CD4-positive, CD25-positive, alpha-beta regulatory T cell (primary cell): ENCODE data around the gene CDC42BPG. TPM values are rescaled to one million over a fixed set of nuclear protein-coding genes. Genes with fewer than 3 reads are reported as not detected.

Source experiments
- ATAC-seq, 2 donors: fragments of 150-1000 bp; cut with Tn5 transposase; one replicate each; pipeline ENCODE4 v1.10.0; 2021; ENCODE audit warnings: low read depth in 2 of 2, moderate number of reproducible peaks in 2 of 2, moderate library complexity in 1 of 2
- DNase-seq, 3 donors: peaks; one replicate each; pipeline versions ENCODE4 v3.0.0 to v3.0.0-alpha.2; 2012 to 2022; ENCODE audit warnings: mixed read lengths in 1 of 3
- H3K27ac ChIP-seq: one replicate; pipeline ENCODE4 v1.7.0; 2013; ENCODE audit warnings: mild to moderate bottlenecking, low read length; ENCODE audit not compliant: insufficient read depth, poor library complexity, severe bottlenecking
- H3K27me3 ChIP-seq: one replicate; pipeline ENCODE4 v1.7.0; 2013; ENCODE audit warnings: low read length; ENCODE audit not compliant: control insufficient read depth, insufficient read depth
- H3K36me3 ChIP-seq: one replicate; pipeline ENCODE4 v1.7.0; 2013; ENCODE audit warnings: mild to moderate bottlenecking, low read length, moderate library complexity; ENCODE audit not compliant: control insufficient read depth, insufficient read depth
- H3K4me1 ChIP-seq: 2 replicates; pipeline ENCODE4 v1.7.0; 2013; ENCODE audit warnings: mild to moderate bottlenecking, low read length; ENCODE audit not compliant: insufficient read depth, control insufficient read depth, poor library complexity, severe bottlenecking
- H3K4me3 ChIP-seq: one replicate; pipeline ENCODE4 v1.7.0; 2013; ENCODE audit warnings: low read depth, mild to moderate bottlenecking, low read length, moderate library complexity
- H3K9me3 ChIP-seq, 2 experiments: 1 replicate in 1 of 2; 2 replicates in 1 of 2; pipeline ENCODE4 v1.7.0; 2013; ENCODE audit warnings: low read length in 2 of 2, mild to moderate bottlenecking in 1 of 2, moderate library complexity in 1 of 2; ENCODE audit not compliant: control insufficient read depth in 2 of 2
- H3K27ac Mint-ChIP-seq, 3 donors: one replicate each; pipeline ENCODE4 v1.8.0; 2020 to 2022; ENCODE audit warnings: mild to moderate bottlenecking in 3 of 3, mixed read lengths in 3 of 3, moderate library complexity in 2 of 3
- H3K27me3 Mint-ChIP-seq: one replicate; pipeline ENCODE4 v1.8.0; 2022; ENCODE audit warnings: mild to moderate bottlenecking, mixed read lengths
- H3K36me3 Mint-ChIP-seq: one replicate; pipeline ENCODE4 v1.8.0; 2020; ENCODE audit warnings: mixed read lengths
- H3K4me1 Mint-ChIP-seq, 4 donors: one replicate each; pipeline ENCODE4 v1.8.0; 2020 to 2022; ENCODE audit warnings: mixed read lengths in 4 of 4, mild to moderate bottlenecking in 1 of 4
- H3K4me3 Mint-ChIP-seq, 4 donors: one replicate each; pipeline ENCODE4 v1.8.0; 2020 to 2022; ENCODE audit warnings: mild to moderate bottlenecking in 4 of 4, mixed read lengths in 4 of 4, moderate library complexity in 3 of 4
- H3K9me3 Mint-ChIP-seq, 7 donors: one replicate each; pipeline ENCODE4 v1.8.0; 2020 to 2022; ENCODE audit warnings: mixed read lengths in 7 of 7, mild to moderate bottlenecking in 3 of 7, moderate library complexity in 2 of 7
- polyA plus RNA-seq, 4 donors: library from polyadenylated mRNA; unstranded; fragments of 300-500 nt; fragmentation: Illumina TruSeq; gene quantifications; one replicate each; pipeline ENCODE4 v1.2.3, GENCODE V29; 2021
- total RNA-seq: library from RNA; stranded (reverse); gene quantifications from one replicate; pipeline ENCODE4 v1.2.3, GENCODE V29; 2022

CDC42BPG gene
- total and polyA plus RNA-seq, 5 donors from 2014 or later, result 0.11 to 11.6 (median 0.13) TPM; not detected in 2

- Mint-ChIP-seq H3K4me1 (peaks cover 10 to 95% (median 40%) of the 10 kb centered on the region in 4 donors), H3K27ac (peak overlapping the region; percentile 96 to 100 (median 96)), H3K9me3 (peaks cover 0 to 1% (median 0%) of the 10 kb centered on the region in 7 donors), H3K27me3 (no peaks in the 10 kb centered on the region), H3K4me3 (peak overlapping the region; percentile 78 to 93 (median 88)), H3K36me3 (peaks cover 29% of the 10 kb centered on the region)
- Histone ChIP-seq H3K36me3 (peaks cover 25% of the 10 kb centered on the region), H3K9me3 (no peaks in the 10 kb centered on the region), H3K4me1 (peaks cover 100% of the 10 kb centered on the region), H3K27me3 (no peaks in the 10 kb centered on the region), H3K4me3 (peak overlapping the region; percentile 57), H3K27ac (peak overlapping the region; percentile 91)
- peak; percentile 69 to 70 for ATAC-seq
- peak; percentile 43 to 94 (median 81) for DNase-seq
Observed at GRCh38 chr11:64859542-64860414, 15.3 kb upstream of the CDC42BPG start.

GRCh38 chr11:64858467-64859263 lies 14.2 kb upstream of the CDC42BPG start:
- peak overlapping the region; percentile 91 for H3K27ac ChIP-seq
- peaks cover 100% of the 10 kb centered on the region for H3K4me1 ChIP-seq
- Mint-ChIP-seq H3K4me3 (peak overlapping the region; percentile 78 to 93 (median 88)), H3K27ac (peak overlapping the region; percentile 96 to 100 (median 96)), H3K27me3 (no peaks in the 10 kb centered on the region), H3K9me3 (peaks cover 0 to 1% (median 0%) of the 10 kb centered on the region in 7 donors), H3K4me1 (peaks cover 10 to 95% (median 43%) of the 10 kb centered on the region in 4 donors), H3K36me3 (peaks cover 29% of the 10 kb centered on the region)
- peaks cover 36% of the 10 kb centered on the region for H3K36me3 ChIP-seq
- no peaks in the 10 kb centered on the region for H3K27me3 ChIP-seq
- peak overlapping the region; percentile 57 for H3K4me3 ChIP-seq
- no peaks in the 10 kb centered on the region for H3K9me3 ChIP-seq
- peak; percentile 67 to 69 for ATAC-seq
- DNase-seq, result peak; percentile 50 to 90 (median 71)

- peaks cover 32% of the 10 kb centered on the region for H3K36me3 Mint-ChIP-seq
- H3K4me1 Mint-ChIP-seq, result peaks cover 10 to 95% (median 46%) of the 10 kb centered on the region in 4 donors
- Histone ChIP-seq H3K27me3 (no peaks in the 10 kb centered on the region), H3K27ac (peak overlapping the region; percentile 91), H3K4me1 (peaks cover 100% of the 10 kb centered on the region), H3K4me3 (no peak overlapping the region), H3K36me3 (peaks cover 37% of the 10 kb centered on the region), H3K9me3 (no peaks in the 10 kb centered on the region)
- no peaks in the 10 kb centered on the region for H3K27me3 Mint-ChIP-seq
- peak overlapping the region; percentile 58 to 100 (median 76) for H3K27ac Mint-ChIP-seq
- peaks cover 0 to 1% (median 0%) of the 10 kb centered on the region in 7 donors for H3K9me3 Mint-ChIP-seq
- DNase-seq (no peak), ATAC-seq (no peak)
- H3K4me3 Mint-ChIP-seq, result peak overlapping the region in 3 of 4 donors; percentile 56 to 80 (median 71)
Observed at GRCh38 chr11:64857485-64857884, 13.0 kb upstream of the CDC42BPG start.

- peaks cover 100% of the 10 kb centered on the region for H3K4me1 ChIP-seq
- H3K36me3 ChIP-seq, result peaks cover 37% of the 10 kb centered on the region
- ATAC-seq (no peak), DNase-seq (peak in 1 of 3 donors; percentile 34)
- peaks cover 28% of the 10 kb centered on the region for H3K36me3 Mint-ChIP-seq
- no peaks in the 10 kb centered on the region for H3K27me3 Mint-ChIP-seq
- H3K9me3 Mint-ChIP-seq, result peaks cover 0 to 1% (median 0%) of the 10 kb centered on the region in 7 donors
- H3K4me1 Mint-ChIP-seq, result peaks cover 6 to 96% (median 47%) of the 10 kb centered on the region in 4 donors
- H3K27me3 ChIP-seq, result no peaks in the 10 kb centered on the region
- H3K4me3 Mint-ChIP-seq, result peak overlapping the region; percentile 7 to 77 (median 66)
- no peaks in the 10 kb centered on the region for H3K9me3 ChIP-seq
- H3K27ac ChIP-seq, result peak overlapping the region; percentile 91
- peak overlapping the region; percentile 84 to 95 (median 93) for H3K27ac Mint-ChIP-seq
- no peak overlapping the region for H3K4me3 ChIP-seq
Observed at GRCh38 chr11:64856382-64857227, 12.2 kb upstream of the CDC42BPG start.

- Histone ChIP-seq H3K27me3 (no peaks in the 10 kb centered on the region), H3K4me3 (peak overlapping the region; percentile 21), H3K36me3 (peaks cover 37% of the 10 kb centered on the region), H3K9me3 (no peaks in the 10 kb centered on the region), H3K27ac (peak overlapping the region; percentile 91), H3K4me1 (peaks cover 100% of the 10 kb centered on the region)
- H3K36me3 Mint-ChIP-seq, result peaks cover 25% of the 10 kb centered on the region
- H3K4me3 Mint-ChIP-seq, result peak overlapping the region; percentile 39 to 77 (median 76)
- peak overlapping the region; percentile 84 to 95 (median 93) for H3K27ac Mint-ChIP-seq
- ATAC-seq (no peak), DNase-seq (no peak)
- peaks cover 0 to 1% (median 0%) of the 10 kb centered on the region in 7 donors for H3K9me3 Mint-ChIP-seq
- no peaks in the 10 kb centered on the region for H3K27me3 Mint-ChIP-seq
- H3K4me1 Mint-ChIP-seq, result peaks cover 6 to 96% (median 47%) of the 10 kb centered on the region in 4 donors
Observed at GRCh38 chr11:64855596-64856304, 11.3 kb upstream of the CDC42BPG start.

- peaks cover 6 to 94% (median 44%) of the 10 kb centered on the region in 4 donors for H3K4me1 Mint-ChIP-seq
- H3K27me3 Mint-ChIP-seq, result no peaks in the 10 kb centered on the region
- Histone ChIP-seq H3K4me3 (peak overlapping the region; percentile 21), H3K36me3 (peaks cover 34% of the 10 kb centered on the region), H3K27ac (peak overlapping the region; percentile 91), H3K27me3 (no peaks in the 10 kb centered on the region), H3K9me3 (no peaks in the 10 kb centered on the region), H3K4me1 (peaks cover 99% of the 10 kb centered on the region)
- peak overlapping the region; percentile 39 to 85 (median 76) for H3K4me3 Mint-ChIP-seq
- ATAC-seq, result peak; percentile 11 to 13
- peaks cover 0 to 1% (median 0%) of the 10 kb centered on the region in 7 donors for H3K9me3 Mint-ChIP-seq
- H3K36me3 Mint-ChIP-seq, result peaks cover 21% of the 10 kb centered on the region
- DNase-seq, result peak in 1 of 3 donors; percentile 61
- H3K27ac Mint-ChIP-seq, result peak overlapping the region; percentile 85 to 95 (median 92)
Observed at GRCh38 chr11:64854534-64855502, 10.4 kb upstream of the CDC42BPG start.
